Fibroblast of the aortic adventitia (primary cell): ENCODE measurements around the gene RHOB. TPM values are rescaled to one million over a fixed set of nuclear protein-coding genes. Genes with fewer than 3 reads are reported as not detected.

Source experiments
- DNase-seq: peaks from one replicate; pipeline ENCODE4 v3.0.0-alpha.2; 2010; ENCODE audit warnings: low read depth
- H3K4me3 ChIP-seq: 2 replicates; pipeline ENCODE4 v1.5.1; 2011; ENCODE audit warnings: low read depth, mild to moderate bottlenecking, control low read depth, low read length, moderate library complexity
- total RNA-seq: library from RNA; depleted of rRNA; stranded (reverse); fragments of >200 nt; gene quantifications from 2 replicates; pipeline ENCODE4 v1.2.3, GENCODE V29; 2012; ENCODE audit warnings: low replicate concordance
- TF ChIP-seq, protein P1 (sequence below): IDR thresholded peaks from 2 replicates; pipeline ENCODE4 v1.5.1; 2011; ENCODE audit warnings: mild to moderate bottlenecking, low read length, control low read depth, inconsistent platforms; ENCODE audit not compliant: insufficient read depth

RHOB gene
- total RNA-seq, 1 donor: 40.5 TPM

- TF ChIP-seq, protein P1, sequence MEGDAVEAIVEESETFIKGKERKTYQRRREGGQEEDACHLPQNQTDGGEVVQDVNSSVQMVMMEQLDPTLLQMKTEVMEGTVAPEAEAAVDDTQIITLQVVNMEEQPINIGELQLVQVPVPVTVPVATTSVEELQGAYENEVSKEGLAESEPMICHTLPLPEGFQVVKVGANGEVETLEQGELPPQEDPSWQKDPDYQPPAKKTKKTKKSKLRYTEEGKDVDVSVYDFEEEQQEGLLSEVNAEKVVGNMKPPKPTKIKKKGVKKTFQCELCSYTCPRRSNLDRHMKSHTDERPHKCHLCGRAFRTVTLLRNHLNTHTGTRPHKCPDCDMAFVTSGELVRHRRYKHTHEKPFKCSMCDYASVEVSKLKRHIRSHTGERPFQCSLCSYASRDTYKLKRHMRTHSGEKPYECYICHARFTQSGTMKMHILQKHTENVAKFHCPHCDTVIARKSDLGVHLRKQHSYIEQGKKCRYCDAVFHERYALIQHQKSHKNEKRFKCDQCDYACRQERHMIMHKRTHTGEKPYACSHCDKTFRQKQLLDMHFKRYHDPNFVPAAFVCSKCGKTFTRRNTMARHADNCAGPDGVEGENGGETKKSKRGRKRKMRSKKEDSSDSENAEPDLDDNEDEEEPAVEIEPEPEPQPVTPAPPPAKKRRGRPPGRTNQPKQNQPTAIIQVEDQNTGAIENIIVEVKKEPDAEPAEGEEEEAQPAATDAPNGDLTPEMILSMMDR: no peak
- DNase-seq: peak; percentile 92
- no peak overlapping the region for H3K4me3 ChIP-seq
Observed at GRCh38 chr2:20421988-20422370, 24.9 kb upstream of the RHOB start.

DNA sequence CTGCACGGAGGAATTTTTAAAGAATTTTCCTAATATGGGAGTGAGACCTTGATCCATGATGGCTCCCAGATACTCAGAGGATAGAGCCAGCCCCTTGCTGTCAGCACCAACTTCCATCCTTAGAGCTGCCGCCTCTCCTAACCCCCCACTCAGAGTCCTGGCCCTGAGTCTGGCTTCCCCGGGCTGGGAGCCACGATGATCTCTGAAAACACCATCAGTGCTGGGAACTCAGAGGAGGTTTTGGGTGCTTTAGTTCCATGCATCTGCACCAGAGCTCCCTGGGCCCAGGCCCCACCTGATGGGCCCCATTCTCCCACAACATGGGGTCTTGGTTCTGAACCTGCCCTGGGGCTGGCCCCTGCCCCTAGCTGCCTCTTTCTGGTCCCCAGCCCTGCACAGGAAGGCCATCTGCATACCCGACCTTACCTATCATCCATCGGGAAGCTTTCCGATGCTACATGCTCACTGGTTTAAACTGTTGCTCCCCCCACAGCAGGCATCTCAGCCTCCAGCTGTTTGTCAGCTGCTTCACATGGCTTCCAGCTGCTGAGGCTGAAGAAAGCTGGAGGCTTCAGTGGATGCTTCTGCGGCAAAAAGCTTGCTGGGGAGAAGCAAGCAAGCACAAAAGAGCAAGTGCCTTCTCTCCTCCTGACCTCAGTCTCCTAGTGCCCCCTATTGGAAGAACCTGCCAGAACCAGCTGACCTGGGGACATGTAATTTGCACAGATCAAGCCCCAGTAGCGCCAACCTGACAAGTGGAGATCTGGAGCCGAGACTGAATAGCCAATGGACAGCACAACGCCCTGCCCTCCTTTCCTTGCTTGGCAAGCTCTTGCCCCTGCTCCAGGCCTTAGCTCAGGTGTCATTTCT lies 24.2 kb upstream of the RHOB start:
- H3K4me3 ChIP-seq: no peak overlapping the region
- peak; percentile 25 for DNase-seq
- TF ChIP-seq, protein P1: no peak

- no peak for DNase-seq
- no peak overlapping the region for H3K4me3 ChIP-seq
- TF ChIP-seq, protein P1: no peak
Observed at GRCh38 chr2:20423359-20423758, 23.5 kb upstream of the RHOB start.

DNA sequence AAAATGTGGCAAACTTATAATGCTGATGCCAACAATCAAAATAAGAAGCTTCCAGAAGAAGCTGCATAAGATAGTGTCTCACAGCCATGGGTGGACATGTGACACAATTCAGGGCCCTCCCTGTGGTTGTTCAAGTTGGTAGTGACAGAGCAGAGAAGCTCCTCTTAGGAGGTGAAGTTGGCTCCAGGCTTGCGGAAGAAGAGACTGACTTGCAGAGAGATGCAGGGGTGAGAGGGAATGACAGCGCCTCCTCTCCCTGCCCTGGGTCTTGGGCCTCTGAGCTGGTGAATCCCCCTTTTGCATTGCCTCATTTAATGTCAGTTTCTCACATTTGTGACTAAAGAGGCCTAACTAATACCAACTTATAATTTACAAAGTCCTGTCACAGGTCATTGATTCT lies 23.0 kb upstream of the RHOB start:
- H3K4me3 ChIP-seq: no peak overlapping the region
- TF ChIP-seq, protein P1: no peak
- no peak for DNase-seq

DNA sequence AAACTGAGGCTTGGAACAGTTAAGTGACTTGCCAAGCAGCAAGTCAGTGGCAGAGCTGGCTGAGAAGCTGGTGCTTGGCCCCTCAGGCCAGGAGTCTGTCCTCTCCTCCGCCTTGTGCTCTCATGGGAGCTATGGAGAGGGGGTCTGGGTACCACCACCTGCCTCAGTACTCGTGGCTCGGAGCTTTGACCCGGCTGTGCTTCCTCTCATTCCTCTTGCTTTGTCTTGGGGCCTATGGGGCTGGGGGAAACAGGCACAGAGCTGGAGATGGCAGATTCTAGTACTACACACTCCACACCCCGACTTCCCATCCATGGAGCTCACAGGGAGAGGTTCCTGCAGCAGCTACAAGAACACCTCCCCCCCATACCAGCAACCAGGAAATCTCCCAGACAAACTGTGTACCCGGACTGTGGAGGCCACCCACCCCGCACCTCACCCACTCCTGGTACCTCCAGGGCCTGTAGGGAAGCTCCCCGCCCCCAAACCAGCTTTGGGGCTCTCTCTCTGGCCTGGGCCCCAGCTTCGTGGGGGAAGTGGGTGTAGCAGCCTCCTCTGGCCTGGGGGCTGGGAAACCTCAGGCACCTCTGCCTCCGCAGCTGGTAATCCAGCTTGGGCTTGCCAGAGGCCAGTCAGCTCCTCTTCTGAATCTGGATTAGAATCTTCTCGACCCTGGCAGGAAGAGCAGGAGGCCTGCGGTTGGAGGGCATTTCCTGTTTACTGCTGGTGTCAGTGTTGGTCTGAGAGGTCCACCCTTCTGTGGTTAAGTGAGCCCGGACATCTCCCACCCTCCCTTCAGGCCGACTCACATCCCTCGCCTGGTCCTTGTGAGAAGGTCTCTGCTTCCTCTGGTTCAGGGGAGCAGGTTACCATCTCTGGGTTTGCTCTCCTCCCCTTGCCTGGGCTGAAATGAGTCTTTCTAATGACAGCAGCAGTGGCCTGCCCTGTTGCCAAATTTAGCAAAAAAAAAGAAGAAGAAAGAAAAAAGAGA lies 22.3 kb upstream of the RHOB start:
- no peak overlapping the region for H3K4me3 ChIP-seq
- TF ChIP-seq, protein P1: no peak
- peak; percentile 67 for DNase-seq

DNA sequence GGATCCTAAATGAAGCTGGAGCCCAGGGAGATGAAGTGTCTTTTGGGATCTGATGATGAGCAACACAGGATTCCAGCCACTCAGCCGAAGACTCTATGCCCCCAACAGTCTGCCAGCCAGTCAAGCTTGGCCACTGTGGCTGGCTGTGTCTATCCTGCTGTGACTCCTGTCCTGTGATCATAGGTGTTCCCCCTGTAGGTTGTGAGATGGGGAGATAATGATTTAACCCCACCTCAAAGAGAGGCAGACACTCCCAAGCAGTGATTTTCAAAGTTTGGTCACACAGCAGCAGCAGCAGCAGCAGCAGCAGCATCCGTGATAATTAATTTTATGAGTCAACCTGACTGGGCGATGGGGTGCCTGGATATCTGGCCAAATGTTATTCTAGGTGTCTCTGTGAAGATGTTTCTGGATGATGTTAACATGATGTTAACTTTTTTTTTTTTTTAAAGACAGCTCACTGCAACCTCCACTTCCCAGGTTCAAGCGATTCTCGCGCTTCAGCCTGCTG lies 21.4 kb upstream of the RHOB start:
- TF ChIP-seq, protein P1: no peak
- no peak for DNase-seq
- H3K4me3 ChIP-seq: no peak overlapping the region
